ENCODE results near the gene TPGS1.

Gene TPGS1

GRCh38 chr19:489418-490196, 17.7 kb upstream of the TPGS1 start:
- peaks cover 11% of the 10 kb centered on the region for H3K27me3 ChIP-seq
- H3K9me3 ChIP-seq = peaks cover 8% of the 10 kb centered on the region
- peak overlapping the region; percentile 86 for H3K4me3 ChIP-seq (ENCODE audit: low read depth, low read length)
- H3K36me3 ChIP-seq = no peaks in the 10 kb centered on the region
- no peak for TF ChIP-seq CTCF (IDR thresholded peaks at IDR 0.05; ENCODE audit: low read depth, low read length)
- H3K4me1 ChIP-seq = no peaks in the 10 kb centered on the region
- no peak for DNase-seq

- Histone ChIP-seq H3K9me3 (peaks cover 8% of the 10 kb centered on the region), H3K4me1 (no peaks in the 10 kb centered on the region), H3K4me3 (ENCODE audit: low read depth, low read length) (no peak overlapping the region), H3K27me3 (peaks cover 4% of the 10 kb centered on the region), H3K36me3 (no peaks in the 10 kb centered on the region)
- DNase-seq = peak; percentile 69
- TF ChIP-seq CTCF (IDR thresholded peaks at IDR 0.05; ENCODE audit: low read depth, low read length) = no peak
These were observed 16.1 kb upstream of the TPGS1 start for GRCh38 chr19:491146-491741.

GRCh38 chr19:492091-492531, 15.2 kb upstream of the TPGS1 start:
- H3K9me3 ChIP-seq = peaks cover 8% of the 10 kb centered on the region
- no peaks in the 10 kb centered on the region for H3K4me1 ChIP-seq
- H3K4me3 ChIP-seq (ENCODE audit: low read depth, low read length) = no peak overlapping the region
- DNase-seq = peak; percentile 69
- H3K27me3 ChIP-seq = peaks cover 2% of the 10 kb centered on the region; the same call in 1 of the 2 replicates
- TF ChIP-seq CTCF (IDR thresholded peaks at IDR 0.05; ENCODE audit: low read depth, low read length) = no peak
- no peaks in the 10 kb centered on the region for H3K36me3 ChIP-seq

- Histone ChIP-seq H3K27me3 (peaks cover 12% of the 10 kb centered on the region), H3K4me1 (no peaks in the 10 kb centered on the region), H3K36me3 (no peaks in the 10 kb centered on the region), H3K9me3 (peaks cover 8% of the 10 kb centered on the region), H3K4me3 (ENCODE audit: low read depth, low read length) (no peak overlapping the region)
- no peak for DNase-seq
- TF ChIP-seq CTCF (IDR thresholded peaks at IDR 0.05; ENCODE audit: low read depth, low read length) = no peak
These were observed 13.7 kb upstream of the TPGS1 start for GRCh38 chr19:493391-494170.

- no peaks in the 10 kb centered on the region for H3K36me3 ChIP-seq
- H3K4me1 ChIP-seq = no peaks in the 10 kb centered on the region
- H3K27me3 ChIP-seq = peaks cover 20% of the 10 kb centered on the region
- no peak for TF ChIP-seq CTCF (IDR thresholded peaks at IDR 0.05; ENCODE audit: low read depth, low read length)
- no peak overlapping the region for H3K4me3 ChIP-seq (ENCODE audit: low read depth, low read length)
- peaks cover 8% of the 10 kb centered on the region for H3K9me3 ChIP-seq
- no peak for DNase-seq
These were observed 12.9 kb upstream of the TPGS1 start for GRCh38 chr19:494171-495080.
